Stimulated activated CD4-positive, alpha-beta T cell treated with anti-CD3 and anti-CD28 coated beads, Interleukin-15, amount 100 ng/mL, for 1 hour (primary cell): ENCODE results near the gene FAM174C.

ENCODE experiments used
- DNase-seq, 2 donors: peaks; one replicate each; pipeline ENCODE4 v3.0.0-alpha.2; 2020; ENCODE audit warnings: low read depth in 1 of 2, low spot score in 1 of 2

The FAM174C gene

GRCh38 chr19:1275260-1275975, at the start of gene FAM174C:
TSS of gene FAM174C (plus strand) at chr19:1275530. CDS start at chr19:1275550, 20 bp downstream.
- DNase-seq: peak; percentile 87 to 94

DNA sequence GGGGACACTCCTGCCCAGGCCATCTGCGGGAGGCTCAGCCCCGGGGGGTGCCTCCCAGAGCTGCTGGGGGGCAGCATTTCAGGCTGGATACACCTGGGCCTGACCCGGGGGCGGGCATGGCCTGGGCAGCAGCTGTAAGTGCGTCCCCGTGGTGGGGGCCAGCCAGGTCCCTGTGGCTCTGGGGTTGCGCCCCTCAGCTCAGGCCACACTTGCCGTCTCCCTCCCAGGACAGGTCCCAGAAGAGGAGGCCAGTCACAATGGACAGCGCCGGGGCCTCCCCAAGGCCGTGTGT, 49.2 kb upstream of the FAM174C start:
- no peak for DNase-seq

DNA sequence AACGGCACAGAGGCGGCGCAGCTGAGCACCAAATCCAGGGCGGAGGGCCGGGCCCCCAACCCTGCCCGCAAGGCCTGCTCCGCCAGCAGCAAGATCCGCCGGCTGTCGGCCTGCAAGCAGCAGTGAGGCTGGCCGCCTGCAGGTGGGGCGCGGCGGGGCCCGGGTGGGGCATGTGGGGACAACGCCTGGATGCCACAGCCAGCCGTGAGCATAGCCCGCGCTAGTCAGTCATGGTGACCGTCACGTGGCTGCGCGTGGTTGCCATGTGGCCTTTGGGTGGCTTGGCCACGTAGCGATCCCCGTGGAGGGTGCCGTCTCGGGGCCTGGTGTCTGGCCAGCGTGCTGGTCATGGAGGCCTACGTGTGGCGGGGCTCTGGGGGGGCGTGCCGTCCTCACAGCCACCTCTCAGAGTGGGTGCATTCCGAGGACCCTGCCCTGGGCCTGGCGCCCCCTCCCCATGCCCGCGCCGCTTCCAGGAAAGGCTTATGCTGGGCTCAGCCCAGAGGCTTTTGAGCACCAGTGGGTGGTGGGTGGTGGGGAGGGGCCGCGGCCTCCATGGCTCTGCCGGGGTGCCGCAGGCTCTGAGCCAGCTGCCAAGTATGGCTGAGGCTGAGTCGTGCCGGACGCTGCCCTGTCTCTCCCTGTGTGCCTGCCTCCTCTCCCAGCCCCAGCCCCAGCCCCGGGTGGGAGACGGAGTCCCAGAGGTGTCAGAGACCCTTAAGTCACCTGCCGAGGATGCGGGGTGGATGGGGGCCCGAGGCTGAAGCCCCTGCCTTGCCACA, 48.6 kb upstream of the FAM174C start:
- no peak for DNase-seq

GRCh38 chr19:1227304-1228054, 47.9 kb upstream of the FAM174C start:
- no peak for DNase-seq

DNA sequence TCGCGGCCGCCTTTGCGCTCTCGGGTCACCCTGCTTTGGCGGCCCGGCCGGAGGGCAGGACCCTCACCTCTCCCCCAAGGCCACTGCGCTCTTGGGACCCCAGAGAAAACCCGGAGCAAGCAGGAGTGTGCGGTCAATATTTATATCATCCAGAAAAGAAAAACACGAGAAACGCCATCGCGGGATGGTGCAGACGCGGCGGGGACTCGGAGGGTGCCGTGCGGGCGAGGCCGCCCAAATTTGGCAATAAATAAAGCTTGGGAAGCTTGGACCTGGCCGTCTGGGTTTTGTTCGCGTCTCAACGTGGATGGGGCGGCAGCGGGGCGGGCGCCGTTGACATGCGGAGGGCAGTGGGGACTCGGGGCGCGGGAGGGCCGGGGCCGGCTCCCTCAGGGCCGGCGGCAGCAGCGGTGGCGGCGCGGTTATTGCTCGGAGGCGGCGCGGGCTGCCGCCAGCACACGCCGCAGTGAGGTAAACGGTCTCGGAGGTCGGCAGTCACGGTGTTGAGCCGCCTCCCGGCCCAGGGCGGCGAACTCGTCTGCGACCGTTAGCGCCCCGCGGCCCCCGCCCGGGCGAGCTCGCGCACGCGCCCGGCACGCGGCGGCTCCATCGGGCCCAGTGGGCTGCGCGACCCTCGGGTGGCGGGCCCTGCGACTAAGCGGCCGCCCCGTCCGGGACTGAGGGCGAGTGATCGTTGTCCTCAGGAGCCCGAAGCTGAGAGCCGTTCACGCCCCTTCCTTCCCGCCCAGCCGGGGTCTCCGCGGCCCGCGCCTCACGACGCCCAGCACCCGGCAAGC, 47.0 kb upstream of the FAM174C start:
- no peak for DNase-seq

- DNase-seq: no peak
These were observed 46.0 kb upstream of the FAM174C start for GRCh38 chr19:1229056-1229923.

- DNase-seq: no peak
These were observed 45.2 kb upstream of the FAM174C start for GRCh38 chr19:1229924-1230782.

DNA sequence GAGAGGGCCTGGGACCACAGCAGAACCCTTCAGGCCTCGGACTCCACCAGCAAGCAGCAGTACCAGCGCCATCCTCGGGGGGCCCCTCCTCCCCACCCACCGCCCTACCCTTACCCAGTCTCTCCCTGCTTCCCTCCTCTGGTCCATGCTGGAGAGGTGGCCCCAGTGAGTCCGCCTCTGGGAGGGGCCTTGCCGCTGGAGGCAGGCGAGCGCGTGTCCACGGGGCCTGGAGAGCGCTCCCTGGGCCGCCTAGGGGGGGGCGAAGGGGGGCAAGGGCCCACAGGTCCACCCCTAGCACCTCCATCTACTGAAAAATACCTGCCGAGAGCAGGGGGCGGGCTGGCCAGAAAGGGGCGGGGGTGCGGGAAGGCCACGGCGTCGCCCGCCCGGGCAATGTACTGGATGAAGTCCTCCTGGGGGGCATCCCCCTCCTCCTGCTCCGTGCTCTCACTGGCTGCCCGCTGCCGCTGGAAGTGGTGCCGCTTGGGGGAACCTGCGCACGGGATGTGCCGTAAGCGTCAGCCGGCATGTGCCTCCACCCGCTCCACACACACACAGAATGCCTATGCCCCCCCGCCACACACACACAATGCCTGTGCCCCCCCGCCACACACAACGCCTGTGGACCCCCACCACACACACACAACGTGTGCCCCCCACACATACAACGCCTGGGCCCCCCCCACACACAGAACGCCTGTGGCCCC, 44.4 kb upstream of the FAM174C start:
- DNase-seq: no peak

- no peak for DNase-seq
These were observed 43.3 kb upstream of the FAM174C start for GRCh38 chr19:1231729-1232637.

- no peak for DNase-seq
These were observed 42.7 kb upstream of the FAM174C start for GRCh38 chr19:1232652-1233072.

DNA sequence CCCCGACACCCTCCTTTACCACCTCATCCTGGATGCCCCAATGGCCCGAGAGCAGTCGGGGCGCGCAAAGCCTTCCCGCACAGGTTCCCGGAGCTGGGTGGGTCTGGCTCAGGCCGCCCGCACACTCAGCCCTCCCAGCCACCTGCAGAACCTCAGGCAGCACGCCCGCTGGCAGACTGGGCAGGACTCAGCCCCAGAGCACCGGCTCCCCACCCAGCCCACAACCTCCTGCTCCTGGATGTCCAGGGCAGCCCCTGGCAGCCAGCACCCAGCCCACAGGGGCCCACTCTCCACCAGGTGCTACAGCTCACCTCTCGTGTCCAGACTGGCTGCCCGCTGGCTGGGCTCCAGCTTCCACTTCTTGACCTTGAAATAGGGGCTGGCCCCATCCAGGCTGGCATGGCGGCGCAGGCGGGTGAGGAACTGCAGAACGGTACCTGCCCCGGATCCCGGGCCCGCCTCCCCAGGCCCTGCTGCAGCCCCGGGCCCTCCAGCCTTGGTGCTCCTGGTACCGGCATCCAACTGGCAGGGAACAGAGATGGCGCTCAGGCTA, 42.1 kb upstream of the FAM174C start:
- DNase-seq: no peak

DNA sequence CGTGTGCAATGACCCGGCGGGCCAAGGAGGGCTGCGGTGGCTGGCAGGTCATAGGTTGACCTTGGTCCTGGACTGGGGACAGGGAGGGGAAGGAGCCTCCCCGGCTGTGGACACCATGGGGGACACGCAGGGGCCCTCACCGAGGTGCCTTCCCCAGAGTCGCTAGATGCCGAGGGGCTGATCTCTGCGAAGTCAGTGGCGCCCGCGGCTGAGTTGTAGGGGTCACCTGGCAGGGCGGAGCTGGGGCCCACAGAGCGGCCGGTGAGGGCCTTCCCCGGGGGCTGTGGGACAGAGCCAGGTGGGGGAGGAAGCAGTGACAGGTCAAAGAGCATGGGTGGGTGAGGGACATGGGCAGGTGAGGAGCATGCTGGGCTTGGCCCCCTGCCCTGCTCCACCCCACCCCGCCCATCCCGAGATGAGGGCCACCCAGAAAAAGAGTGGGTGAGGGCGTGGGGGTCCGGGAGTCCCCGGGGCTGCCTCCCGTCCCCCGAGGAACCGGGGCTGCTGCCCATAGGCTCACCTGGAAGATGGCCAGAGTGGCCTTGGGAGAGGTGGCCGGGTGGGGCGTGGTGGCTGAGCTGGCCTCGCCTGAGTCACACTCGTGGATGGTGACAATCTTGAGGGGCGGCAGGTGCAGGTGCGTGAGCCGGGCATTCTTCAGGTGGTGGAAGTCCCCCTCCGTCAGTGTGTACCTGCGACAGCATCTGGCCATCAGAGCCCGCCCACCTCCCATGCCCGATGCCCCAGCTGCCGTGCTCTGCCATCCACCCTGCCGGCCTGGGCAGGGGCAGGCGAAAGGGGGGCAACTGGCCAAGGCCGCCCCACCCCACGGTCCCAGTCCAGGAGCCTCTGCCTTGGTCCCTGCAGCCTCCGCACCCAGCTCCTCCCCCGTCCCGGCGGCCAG, 41.0 kb upstream of the FAM174C start:
- no peak for DNase-seq

DNA sequence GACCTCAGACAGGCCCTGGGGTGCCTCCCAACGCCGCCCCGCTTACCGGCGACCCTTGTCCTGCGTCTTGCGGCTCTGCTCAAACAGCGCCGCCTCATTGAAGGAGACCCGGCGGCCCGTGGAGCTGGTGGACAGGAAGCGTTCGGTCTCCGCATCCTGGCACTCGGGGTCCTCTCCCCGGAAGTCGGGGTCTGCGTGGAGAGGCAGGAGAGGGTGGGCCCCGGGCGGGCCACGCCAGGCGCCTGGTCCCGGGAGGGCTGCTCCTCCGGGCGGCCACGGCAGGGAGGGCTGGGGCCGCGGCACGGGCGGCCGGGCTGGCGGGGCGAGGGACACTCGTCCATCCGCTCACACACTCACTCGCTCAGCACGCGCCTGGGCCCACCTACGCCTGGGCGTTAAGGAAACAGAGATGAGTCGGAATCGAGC, 40.4 kb upstream of the FAM174C start:
- DNase-seq: no peak

- DNase-seq: no peak
These were observed 39.4 kb upstream of the FAM174C start for GRCh38 chr19:1235625-1236538.

DNA sequence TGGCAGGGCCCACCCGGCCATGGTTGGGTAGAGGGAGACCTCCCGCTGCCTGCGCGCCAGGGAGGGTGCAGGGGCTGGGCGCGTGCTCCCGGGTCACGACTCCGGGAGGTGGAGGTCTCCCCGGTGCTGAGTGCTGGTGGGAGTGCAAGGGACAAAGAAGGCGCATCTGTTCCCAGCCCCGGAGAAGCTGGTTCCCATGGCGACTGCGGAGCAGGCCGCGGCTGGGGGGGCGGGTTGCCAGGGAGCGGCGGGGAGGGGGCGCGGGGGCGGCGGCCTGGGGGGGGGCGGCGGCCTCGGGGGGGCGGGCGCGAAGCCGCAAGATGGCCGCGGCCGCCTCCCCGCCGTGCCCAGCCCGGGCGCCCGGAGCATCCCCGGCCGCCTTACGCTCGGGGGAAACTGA, 38.8 kb upstream of the FAM174C start:
- no peak for DNase-seq
